GM18505 (cell line): ENCODE data around the gene BCL2L1.

Source experiments
- ATAC-seq: cut with Tn5 transposase; IDR thresholded peaks from one replicate; pipeline ENCODE4 v1.9.1; 2021; ENCODE audit not compliant: unreplicated experiment
- POLR2A ChIP-seq: IDR thresholded peaks from 4 replicates; pipeline ENCODE4 v1.6.1; 2011; ENCODE audit warnings: borderline replicate concordance; ENCODE audit not compliant: insufficient read depth, insufficient read length; ENCODE audit errors: extremely low read depth

Gene BCL2L1

GRCh38 chr20:31710423-31711108 is 12.1 kb downstream of the BCL2L1 start:
- ATAC-seq: no peak
- no peak for TF ChIP-seq POLR2A

GRCh38 chr20:31709939-31710338 is 12.7 kb downstream of the BCL2L1 start:
- no peak for ATAC-seq
- no peak for TF ChIP-seq POLR2A

- no peak for ATAC-seq
- no peak for TF ChIP-seq POLR2A
Measured at GRCh38 chr20:31708736-31709534, 13.7 kb downstream of the BCL2L1 start.

- ATAC-seq: no peak
- no peak for TF ChIP-seq POLR2A
Measured at GRCh38 chr20:31707994-31708735, 14.5 kb downstream of the BCL2L1 start.

- no peak for TF ChIP-seq POLR2A
- ATAC-seq: no peak
Measured at GRCh38 chr20:31707258-31707615, 15.4 kb downstream of the BCL2L1 start.

- ATAC-seq: no peak
- no peak for TF ChIP-seq POLR2A
Measured at GRCh38 chr20:31706607-31707257, 15.9 kb downstream of the BCL2L1 start.

GRCh38 chr20:31705598-31706597 is 16.8 kb downstream of the BCL2L1 start:
- ATAC-seq: peak; percentile 70
- no peak for TF ChIP-seq POLR2A

- TF ChIP-seq POLR2A: no peak
- ATAC-seq: no peak
Measured at GRCh38 chr20:31705191-31705590, 17.5 kb downstream of the BCL2L1 start.

- TF ChIP-seq POLR2A: no peak
- no peak for ATAC-seq
Measured at GRCh38 chr20:31704225-31705119, 18.2 kb downstream of the BCL2L1 start.

GRCh38 chr20:31701591-31701990 is 21.1 kb downstream of the BCL2L1 start:
- TF ChIP-seq POLR2A: no peak
- ATAC-seq: no peak

GRCh38 chr20:31700747-31701146 is 21.9 kb downstream of the BCL2L1 start:
- TF ChIP-seq POLR2A: no peak
- ATAC-seq: no peak

GRCh38 chr20:31699801-31700728 is 22.6 kb downstream of the BCL2L1 start:
- no peak for TF ChIP-seq POLR2A
- no peak for ATAC-seq
